Skeletal muscle tissue (tissue), 4 donors: Measurements from ENCODE around the gene CD93. TPM values are rescaled to one million over a fixed set of nuclear protein-coding genes. Genes with fewer than 3 reads are reported as not detected.

ENCODE experiments used
- H3K27ac ChIP-seq: one replicate; pipeline ENCODE4 v1.7.0; 2013; ENCODE audit warnings: mild to moderate bottlenecking, low read depth, low read length, inconsistent platforms
- H3K27me3 ChIP-seq, 3 donors: one replicate each; pipeline ENCODE4 v1.7.0; 2013; ENCODE audit warnings: low read length in 3 of 3; ENCODE audit not compliant: control insufficient read depth in 3 of 3, insufficient read depth in 3 of 3
- H3K36me3 ChIP-seq, 3 donors: one replicate each; pipeline ENCODE4 v1.7.0; 2013; ENCODE audit warnings: low read length in 3 of 3; ENCODE audit not compliant: control insufficient read depth in 3 of 3, insufficient read depth in 3 of 3
- H3K4me1 ChIP-seq, 3 donors: one replicate each; pipeline ENCODE4 v1.7.0; 2013; ENCODE audit warnings: low read length in 3 of 3, mild to moderate bottlenecking in 3 of 3; ENCODE audit not compliant: control insufficient read depth in 3 of 3, insufficient read depth in 3 of 3
- H3K4me3 ChIP-seq, 3 donors: one replicate each; pipeline ENCODE4 v1.7.0; 2013; ENCODE audit warnings: low read length in 3 of 3
- H3K9ac ChIP-seq, 3 donors: one replicate each; pipeline ENCODE4 v1.7.0; 2013; ENCODE audit warnings: low read length in 3 of 3, mild to moderate bottlenecking in 3 of 3, moderate library complexity in 2 of 3, low read depth in 1 of 3
- H3K9me3 ChIP-seq, 3 donors: one replicate each; pipeline ENCODE4 v1.7.0; 2013; ENCODE audit warnings: low read length in 3 of 3; ENCODE audit not compliant: control insufficient read depth in 3 of 3
- total RNA-seq: library from RNA; depleted of rRNA; stranded (reverse); fragments of >200 nt; gene quantifications from one replicate; pipeline ENCODE4 v1.2.3, GENCODE V29; 2014
- donor health status: Osteomylitis.

CD93 gene
- total RNA-seq, 1 donor from 2014 or later: 76.7 TPM

- H3K9me3 ChIP-seq: no peaks in the 10 kb centered on the region
- H3K27ac ChIP-seq: no peak overlapping the region
- H3K36me3 ChIP-seq: no peaks in the 10 kb centered on the region
- H3K4me3 ChIP-seq: no peak overlapping the region
- no peak overlapping the region for H3K9ac ChIP-seq
- no peaks in the 10 kb centered on the region for H3K27me3 ChIP-seq
- peaks cover 20 to 47% (median 39%) of the 10 kb centered on the region in 3 donors for H3K4me1 ChIP-seq
These were observed 35.0 kb upstream of the CD93 start for GRCh38 chr20:23120936-23121750.

- no peak overlapping the region for H3K4me3 ChIP-seq
- no peak overlapping the region for H3K9ac ChIP-seq
- H3K27ac ChIP-seq: peak overlapping the region; percentile 39
- H3K27me3 ChIP-seq: no peaks in the 10 kb centered on the region
- H3K36me3 ChIP-seq: no peaks in the 10 kb centered on the region
- H3K4me1 ChIP-seq: peaks cover 11 to 39% (median 31%) of the 10 kb centered on the region in 3 donors
- H3K9me3 ChIP-seq: no peaks in the 10 kb centered on the region
These were observed 34.1 kb upstream of the CD93 start for GRCh38 chr20:23120261-23120660.

- no peak overlapping the region for H3K9ac ChIP-seq
- H3K4me3 ChIP-seq: no peak overlapping the region
- no peaks in the 10 kb centered on the region for H3K36me3 ChIP-seq
- no peaks in the 10 kb centered on the region for H3K9me3 ChIP-seq
- H3K4me1 ChIP-seq: peaks cover 8 to 34% (median 25%) of the 10 kb centered on the region in 3 donors
- peak overlapping the region; percentile 39 for H3K27ac ChIP-seq
- no peaks in the 10 kb centered on the region for H3K27me3 ChIP-seq
These were observed 33.5 kb upstream of the CD93 start for GRCh38 chr20:23119456-23120216.

GRCh38 chr20:23118766-23119165 lies 32.6 kb upstream of the CD93 start:
- H3K9ac ChIP-seq: no peak overlapping the region
- no peaks in the 10 kb centered on the region for H3K9me3 ChIP-seq
- H3K27me3 ChIP-seq: no peaks in the 10 kb centered on the region
- H3K4me1 ChIP-seq: peaks cover 17 to 37% (median 27%) of the 10 kb centered on the region in 3 donors
- H3K27ac ChIP-seq: no peak overlapping the region
- H3K4me3 ChIP-seq: no peak overlapping the region
- no peaks in the 10 kb centered on the region for H3K36me3 ChIP-seq

- H3K27ac ChIP-seq: no peak overlapping the region
- no peak overlapping the region for H3K4me3 ChIP-seq
- no peaks in the 10 kb centered on the region for H3K9me3 ChIP-seq
- peaks cover 21 to 37% (median 27%) of the 10 kb centered on the region in 3 donors for H3K4me1 ChIP-seq
- no peaks in the 10 kb centered on the region for H3K27me3 ChIP-seq
- H3K36me3 ChIP-seq: no peaks in the 10 kb centered on the region
- no peak overlapping the region for H3K9ac ChIP-seq
These were observed 32.0 kb upstream of the CD93 start for GRCh38 chr20:23118144-23118543.

GRCh38 chr20:23117738-23118137 lies 31.6 kb upstream of the CD93 start:
- H3K9me3 ChIP-seq: no peaks in the 10 kb centered on the region
- no peak overlapping the region for H3K27ac ChIP-seq
- no peaks in the 10 kb centered on the region for H3K36me3 ChIP-seq
- H3K27me3 ChIP-seq: no peaks in the 10 kb centered on the region
- H3K4me1 ChIP-seq: peaks cover 21 to 37% (median 27%) of the 10 kb centered on the region in 3 donors
- no peak overlapping the region for H3K4me3 ChIP-seq
- no peak overlapping the region for H3K9ac ChIP-seq

GRCh38 chr20:23116311-23117089 lies 30.4 kb upstream of the CD93 start:
- Histone ChIP-seq H3K27ac (no peak overlapping the region), H3K4me3 (no peak overlapping the region)

GRCh38 chr20:23115822-23116221 lies 29.7 kb upstream of the CD93 start:
- no peaks in the 10 kb centered on the region for H3K27me3 ChIP-seq
- H3K9ac ChIP-seq: no peak overlapping the region
- no peak overlapping the region for H3K4me3 ChIP-seq
- peaks cover 21 to 37% (median 27%) of the 10 kb centered on the region in 3 donors for H3K4me1 ChIP-seq
- no peaks in the 10 kb centered on the region for H3K9me3 ChIP-seq
- H3K27ac ChIP-seq: peak overlapping the region; percentile 30
- H3K36me3 ChIP-seq: no peaks in the 10 kb centered on the region

More at GRCh38 chr20:23116311-23117089, 30.4 kb upstream of the CD93 start:
- no peaks in the 10 kb centered on the region for H3K27me3 ChIP-seq
- no peaks in the 10 kb centered on the region for H3K36me3 ChIP-seq
- H3K9ac ChIP-seq: no peak overlapping the region
- H3K4me1 ChIP-seq: peaks cover 21 to 37% (median 27%) of the 10 kb centered on the region in 3 donors
- H3K9me3 ChIP-seq: no peaks in the 10 kb centered on the region

GRCh38 chr20:23114448-23115082 lies 28.4 kb upstream of the CD93 start:
- peaks cover 13 to 25% (median 17%) of the 10 kb centered on the region in 3 donors for H3K4me1 ChIP-seq
- no peaks in the 10 kb centered on the region for H3K27me3 ChIP-seq
- H3K9me3 ChIP-seq: no peaks in the 10 kb centered on the region
- no peak overlapping the region for H3K4me3 ChIP-seq
- peak overlapping the region in 1 of 3 donors; percentile 7 for H3K9ac ChIP-seq
- no peaks in the 10 kb centered on the region for H3K36me3 ChIP-seq
- H3K27ac ChIP-seq: peak overlapping the region; percentile 47
